ENCODE data around the gene ZNF716. TPM values are rescaled to one million over a fixed set of nuclear protein-coding genes. Genes with fewer than 3 reads are reported as not detected.
A peak's percentile ranks its signal among the peaks of the same experiment; 100 is the strongest.

ZNF716 gene
- total and polyA plus RNA-seq, 2 donors from 2014 or later, result not detected

GRCh38 chr7:57412168-57412567, 37.8 kb upstream of the ZNF716 start:
- Histone ChIP-seq H3K27ac (ENCODE audit: low read depth in 2 of 2, low read length in 2 of 2) (no peak overlapping the region), H3K4me1 (ENCODE audit: control insufficient read depth in 2 of 3, insufficient read depth in 2 of 3, low read depth in 1 of 3, low read length in 3 of 3) (no peaks in the 10 kb centered on the region), H3K27me3 (ENCODE audit: control insufficient read depth, insufficient read depth, low read length) (no peaks in the 10 kb centered on the region), H3K9me3 (ENCODE audit: control insufficient read depth in 2 of 3, insufficient read depth in 1 of 3, low read length in 3 of 3) (no peaks in the 10 kb centered on the region), H3K36me3 (ENCODE audit: control insufficient read depth in 2 of 3, insufficient read depth in 3 of 3, low read length in 3 of 3) (no peaks in the 10 kb centered on the region), H3K9ac (ENCODE audit: low read length in 3 of 3) (no peak overlapping the region), H3K4me3 (ENCODE audit: low read length in 3 of 3) (no peak overlapping the region)
- DNase-seq (peak in 1 of 5 donors; percentile 35), FAIRE-seq (no peak)
- intact Hi-C loops (cut with DNase I), result loop anchor here (10.0 kb wide), 1 partner anchor 57 kb away; no protein-coding TSS in a partner anchor
- TF ChIP-seq CTCF (IDR thresholded peaks at IDR 0.05; ENCODE audit: borderline replicate concordance, extremely low read depth, insufficient read depth), result no peak

DNA sequence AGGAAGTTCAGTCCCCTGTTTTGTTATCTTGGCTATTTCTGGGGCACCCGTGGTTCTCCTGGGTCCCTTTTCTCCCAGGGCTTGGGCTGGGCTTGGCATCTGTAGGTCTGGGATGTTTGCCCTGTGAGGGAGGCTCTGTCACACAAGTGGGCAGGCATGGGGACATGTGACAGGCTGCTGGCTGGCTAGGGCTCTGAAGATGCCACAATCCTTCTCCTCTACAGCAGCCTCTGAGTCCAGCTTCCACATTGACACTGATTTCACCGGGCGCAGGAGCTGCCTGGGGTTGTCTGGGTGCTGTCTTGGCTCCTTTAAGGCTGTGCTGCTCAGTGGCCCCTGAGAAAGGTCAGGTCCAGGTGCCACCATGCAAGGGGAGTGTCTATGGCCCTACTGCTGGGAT, 37.4 kb upstream of the ZNF716 start:
- H3K27me3 ChIP-seq (ENCODE audit: control insufficient read depth, insufficient read depth, low read length), result no peaks in the 10 kb centered on the region
- intact Hi-C loops (cut with DNase I), result loop anchor here (10.0 kb wide), 1 partner anchor 58 kb away; no protein-coding TSS in a partner anchor
- DNase-seq, result peak in 1 of 5 donors; percentile 20
- no peak for FAIRE-seq
- H3K9me3 ChIP-seq (ENCODE audit: control insufficient read depth in 2 of 3, insufficient read depth in 1 of 3, low read length in 3 of 3), result no peaks in the 10 kb centered on the region
- no peak for TF ChIP-seq CTCF (IDR thresholded peaks at IDR 0.05; ENCODE audit: borderline replicate concordance, extremely low read depth, insufficient read depth)
- H3K4me3 ChIP-seq (ENCODE audit: low read length in 3 of 3), result no peak overlapping the region
- no peak overlapping the region for H3K27ac ChIP-seq (ENCODE audit: low read depth in 2 of 2, low read length in 2 of 2)
- H3K9ac ChIP-seq (ENCODE audit: low read length in 3 of 3), result no peak overlapping the region
- H3K4me1 ChIP-seq (ENCODE audit: control insufficient read depth in 2 of 3, insufficient read depth in 2 of 3, low read depth in 1 of 3, low read length in 3 of 3), result no peaks in the 10 kb centered on the region
- no peaks in the 10 kb centered on the region for H3K36me3 ChIP-seq (ENCODE audit: control insufficient read depth in 2 of 3, insufficient read depth in 3 of 3, low read length in 3 of 3)

DNA sequence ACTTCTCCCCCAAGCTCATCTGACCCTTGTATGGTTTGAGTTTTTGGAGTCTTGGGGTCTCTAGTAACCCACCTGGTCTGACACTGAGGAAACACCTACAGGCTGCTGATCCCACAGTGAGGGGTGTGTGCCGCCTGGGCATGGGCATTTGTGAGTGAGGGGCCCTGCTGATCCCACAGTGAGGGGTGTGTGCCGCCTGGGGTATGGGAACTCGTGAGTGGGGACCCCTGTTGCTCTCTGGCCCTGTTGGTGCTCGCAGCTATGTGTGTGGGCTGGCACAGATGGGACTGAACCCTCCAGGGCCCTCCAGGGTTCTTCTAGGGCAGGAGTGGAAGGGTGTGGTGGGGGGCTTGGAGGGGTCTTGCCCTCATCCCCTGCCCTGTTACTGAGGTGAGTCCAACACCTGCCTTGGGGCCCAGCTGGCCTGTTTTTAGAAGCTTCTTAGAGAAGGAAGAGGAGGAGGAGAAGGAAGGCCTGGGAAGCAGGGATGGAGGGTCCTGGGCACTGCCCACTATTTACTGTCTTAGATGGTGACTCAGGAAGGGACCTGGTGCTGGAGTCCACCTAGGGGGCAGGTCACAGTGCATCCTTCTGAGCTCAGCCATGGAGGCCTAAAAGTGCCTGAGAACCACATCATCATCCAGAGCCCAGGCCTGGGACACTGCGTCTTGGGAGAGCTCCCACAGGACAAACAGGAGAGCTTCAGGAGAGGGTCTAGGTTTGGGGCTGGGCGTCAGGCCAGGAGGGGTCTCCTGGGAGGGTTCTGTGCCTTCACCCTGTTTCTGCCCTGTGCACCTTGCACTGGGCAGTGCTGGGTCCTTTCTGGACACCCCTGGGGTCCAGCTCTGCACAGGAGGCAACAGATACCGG, 36.2 kb upstream of the ZNF716 start:
- H3K27me3 ChIP-seq (ENCODE audit: control insufficient read depth, insufficient read depth, low read length), result no peaks in the 10 kb centered on the region
- no peaks in the 10 kb centered on the region for H3K9me3 ChIP-seq (ENCODE audit: control insufficient read depth in 2 of 3, insufficient read depth in 1 of 3, low read length in 3 of 3)
- no peaks in the 10 kb centered on the region for H3K4me1 ChIP-seq (ENCODE audit: control insufficient read depth in 2 of 3, insufficient read depth in 2 of 3, low read depth in 1 of 3, low read length in 3 of 3)
- intact Hi-C loops (cut with DNase I), result loop anchor here (10.0 kb wide), 1 partner anchor 59 kb away; no protein-coding TSS in a partner anchor
- H3K36me3 ChIP-seq (ENCODE audit: control insufficient read depth in 2 of 3, insufficient read depth in 3 of 3, low read length in 3 of 3), result no peaks in the 10 kb centered on the region
- peak in 1 of 5 donors; percentile 32 for DNase-seq
- no peak for FAIRE-seq
- no peak overlapping the region for H3K27ac ChIP-seq (ENCODE audit: low read depth in 2 of 2, low read length in 2 of 2)
- no peak for TF ChIP-seq CTCF (IDR thresholded peaks at IDR 0.05; ENCODE audit: borderline replicate concordance, extremely low read depth, insufficient read depth)
- no peak overlapping the region for H3K4me3 ChIP-seq (ENCODE audit: low read length in 3 of 3)
- H3K9ac ChIP-seq (ENCODE audit: low read length in 3 of 3), result no peak overlapping the region
